ENCODE data around the gene EHD3. TPM values are rescaled to one million over a fixed set of nuclear protein-coding genes. Genes with fewer than 3 reads are reported as not detected.

Gene EHD3
- total RNA-seq, 1 experiment from 2014 or later, result 152 TPM

DNA sequence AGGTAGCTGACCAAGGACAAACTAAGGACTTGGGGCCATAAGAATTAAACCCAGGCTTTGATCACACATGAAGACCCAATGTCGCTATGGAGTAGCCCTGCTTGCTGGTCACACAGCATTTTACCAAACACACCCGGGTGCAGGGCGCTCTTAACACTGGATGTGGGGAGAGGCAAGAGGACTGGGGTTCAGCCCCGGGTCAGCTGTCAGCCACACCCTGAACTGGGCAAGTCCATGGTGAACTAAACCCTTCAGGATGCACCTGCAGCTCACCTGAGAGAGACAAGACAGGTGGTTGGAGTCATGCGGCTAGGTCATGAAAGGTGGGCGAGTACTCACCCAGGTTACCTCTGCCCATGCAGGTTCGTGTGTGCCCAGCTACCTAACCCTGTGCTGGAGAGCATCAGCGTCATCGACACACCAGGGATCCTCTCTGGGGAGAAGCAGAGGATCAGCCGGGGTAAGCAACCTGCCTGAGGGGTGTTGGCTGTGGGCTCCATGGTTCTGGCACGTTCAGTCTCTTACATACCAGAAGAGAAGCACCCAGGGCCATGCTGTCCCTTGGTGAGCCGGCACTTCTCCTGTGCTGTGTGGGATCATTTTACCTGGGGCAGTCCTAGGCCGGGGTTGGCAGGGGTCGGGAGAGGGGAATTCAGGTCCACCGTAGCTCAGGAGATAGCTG, 15.2 kb downstream of the EHD3 start:
- peak overlapping the region; percentile 24 for H3K4me2 ChIP-seq (ENCODE audit: low read depth, low read length, poor library complexity, severe bottlenecking)
- no peak overlapping the region for H2AFZ ChIP-seq (ENCODE audit: low read length)
- peak overlapping the region; percentile 23; the same call in 1 of the 2 replicates for H3K9ac ChIP-seq (ENCODE audit: low read length)
- peaks cover 36% of the 10 kb centered on the region for H3K79me2 ChIP-seq (ENCODE audit: low read length)
- H3K4me3 ChIP-seq (ENCODE audit: low read length), result no peak overlapping the region
- H3K27ac ChIP-seq (ENCODE audit: low read length), result peak overlapping the region; percentile 85
- H3K4me1 ChIP-seq (ENCODE audit: low read length), result peaks cover 95% of the 10 kb centered on the region
- H3K9me3 ChIP-seq (ENCODE audit: low read length), result no peaks in the 10 kb centered on the region
- peaks cover 63% of the 10 kb centered on the region for H3K36me3 ChIP-seq (ENCODE audit: insufficient read depth, low read length)
- DNase-seq, result peak; percentile 50
- peaks cover 27% of the 10 kb centered on the region for H4K20me1 ChIP-seq (ENCODE audit: insufficient read depth, low read depth, low read length)
- H3K9me2 ChIP-seq (replicated peaks; ENCODE audit: insufficient read depth, low read length), result no peaks in the 10 kb centered on the region
- no peaks in the 10 kb centered on the region for H3K27me3 ChIP-seq (ENCODE audit: low read length)

GRCh38 chr2:31251018-31251417, 17.1 kb downstream of the EHD3 start:
- H2AFZ ChIP-seq (ENCODE audit: low read length), result no peak overlapping the region
- peaks cover 99% of the 10 kb centered on the region for H3K4me1 ChIP-seq (ENCODE audit: low read length)
- no peaks in the 10 kb centered on the region for H3K9me3 ChIP-seq (ENCODE audit: low read length)
- no peaks in the 10 kb centered on the region for H3K9me2 ChIP-seq (replicated peaks; ENCODE audit: insufficient read depth, low read length)
- peaks cover 49% of the 10 kb centered on the region for H3K36me3 ChIP-seq (ENCODE audit: insufficient read depth, low read length)
- peak overlapping the region; percentile 98 for H3K27ac ChIP-seq (ENCODE audit: low read length)
- peak overlapping the region; percentile 86 for H3K4me2 ChIP-seq (ENCODE audit: low read depth, low read length, poor library complexity, severe bottlenecking)
- peaks cover 22% of the 10 kb centered on the region for H3K79me2 ChIP-seq (ENCODE audit: low read length)
- peaks cover 16% of the 10 kb centered on the region for H4K20me1 ChIP-seq (ENCODE audit: insufficient read depth, low read depth, low read length)
- peak overlapping the region; percentile 63 for H3K9ac ChIP-seq (ENCODE audit: low read length)
- H3K27me3 ChIP-seq (ENCODE audit: low read length), result no peaks in the 10 kb centered on the region
- DNase-seq, result peak; percentile 64
- H3K4me3 ChIP-seq (ENCODE audit: low read length), result peak overlapping the region; percentile 47; the same call in 1 of the 2 replicates

DNA sequence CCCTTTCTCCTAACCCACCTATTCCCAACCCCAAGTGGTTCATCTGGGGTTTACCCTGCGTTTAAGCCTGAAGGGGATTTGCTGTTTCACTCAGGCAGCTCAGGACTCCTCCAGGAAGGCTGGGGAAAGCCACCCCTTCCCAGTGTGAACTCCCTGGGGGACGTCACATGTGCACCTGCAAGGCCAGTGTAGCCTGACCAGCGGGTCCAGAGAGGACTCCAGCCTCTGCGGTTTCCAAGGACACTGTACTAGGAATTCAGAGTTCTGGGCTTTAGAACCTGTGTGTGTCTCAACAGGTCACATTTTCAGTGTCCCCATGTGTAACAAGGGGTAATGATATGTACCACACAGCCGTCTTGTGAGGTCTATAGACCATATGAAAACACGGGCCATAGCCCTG, 17.9 kb downstream of the EHD3 start:
- H3K36me3 ChIP-seq (ENCODE audit: insufficient read depth, low read length), result peaks cover 46% of the 10 kb centered on the region
- H2AFZ ChIP-seq (ENCODE audit: low read length), result no peak overlapping the region
- H3K4me1 ChIP-seq (ENCODE audit: low read length), result peaks cover 99% of the 10 kb centered on the region
- no peaks in the 10 kb centered on the region for H3K27me3 ChIP-seq (ENCODE audit: low read length)
- DNase-seq, result peak; percentile 70
- peak overlapping the region; percentile 98 for H3K27ac ChIP-seq (ENCODE audit: low read length)
- H3K9me3 ChIP-seq (ENCODE audit: low read length), result no peaks in the 10 kb centered on the region
- H4K20me1 ChIP-seq (ENCODE audit: insufficient read depth, low read depth, low read length), result peaks cover 16% of the 10 kb centered on the region
- peaks cover 16% of the 10 kb centered on the region for H3K79me2 ChIP-seq (ENCODE audit: low read length)
- peak overlapping the region; percentile 63 for H3K9ac ChIP-seq (ENCODE audit: low read length)
- H3K4me3 ChIP-seq (ENCODE audit: low read length), result peak overlapping the region; percentile 47; the same call in 1 of the 2 replicates
- no peaks in the 10 kb centered on the region for H3K9me2 ChIP-seq (replicated peaks; ENCODE audit: insufficient read depth, low read length)
- H3K4me2 ChIP-seq (ENCODE audit: low read depth, low read length, poor library complexity, severe bottlenecking), result peak overlapping the region; percentile 86

DNA sequence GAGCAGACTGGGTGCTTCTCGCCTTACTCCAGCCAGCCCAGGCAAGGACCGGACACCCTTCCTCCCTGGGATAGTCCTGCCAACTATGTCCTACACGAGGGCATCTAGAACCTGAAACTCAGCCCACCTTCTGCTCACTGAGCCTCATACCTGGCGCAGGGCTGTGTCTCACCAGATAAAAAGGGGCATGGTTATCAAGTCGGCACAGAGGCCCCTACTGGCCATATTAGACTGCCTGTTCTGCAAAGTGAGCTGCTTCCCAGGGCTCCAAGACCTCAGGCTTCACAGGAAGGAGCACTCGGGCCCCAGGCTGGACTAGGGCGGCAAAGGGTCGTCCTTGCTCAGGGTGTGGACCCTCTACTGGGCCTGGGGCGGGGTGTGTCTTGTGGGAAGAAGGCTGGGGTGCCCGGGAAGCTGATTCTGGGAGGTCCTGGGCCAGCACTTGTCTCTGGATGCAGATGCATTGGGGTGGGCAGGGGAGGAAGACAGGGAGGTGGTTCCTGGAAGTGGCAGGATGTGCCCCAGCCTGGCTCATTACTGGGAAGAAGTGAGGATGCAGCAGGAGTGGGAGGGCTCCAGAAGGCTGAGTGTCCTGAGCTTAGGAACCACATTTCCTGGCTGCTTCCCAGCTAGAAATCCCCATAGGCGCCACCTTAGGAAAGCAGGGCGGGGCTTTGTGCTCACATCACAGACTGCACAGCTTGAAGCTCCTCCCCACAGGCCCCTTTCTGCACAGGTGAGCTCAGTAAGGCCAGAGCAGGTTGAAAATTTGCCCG, 19.6 kb downstream of the EHD3 start:
- peaks cover 43% of the 10 kb centered on the region for H3K36me3 ChIP-seq (ENCODE audit: insufficient read depth, low read length)
- H3K27ac ChIP-seq (ENCODE audit: low read length), result peak overlapping the region; percentile 98
- H3K9me2 ChIP-seq (replicated peaks; ENCODE audit: insufficient read depth, low read length), result no peaks in the 10 kb centered on the region
- peak overlapping the region; percentile 78 for H3K9ac ChIP-seq (ENCODE audit: low read length)
- H3K4me2 ChIP-seq (ENCODE audit: low read depth, low read length, poor library complexity, severe bottlenecking), result peak overlapping the region; percentile 86
- H4K20me1 ChIP-seq (ENCODE audit: insufficient read depth, low read depth, low read length), result peaks cover 3% of the 10 kb centered on the region; the same call in 1 of the 2 replicates
- no peaks in the 10 kb centered on the region for H3K9me3 ChIP-seq (ENCODE audit: low read length)
- H3K4me3 ChIP-seq (ENCODE audit: low read length), result peak overlapping the region; percentile 66
- H3K79me2 ChIP-seq (ENCODE audit: low read length), result peaks cover 16% of the 10 kb centered on the region
- DNase-seq, result peak; percentile 76
- H2AFZ ChIP-seq (ENCODE audit: low read length), result no peak overlapping the region
- peaks cover 99% of the 10 kb centered on the region for H3K4me1 ChIP-seq (ENCODE audit: low read length)
- no peaks in the 10 kb centered on the region for H3K27me3 ChIP-seq (ENCODE audit: low read length)

DNA sequence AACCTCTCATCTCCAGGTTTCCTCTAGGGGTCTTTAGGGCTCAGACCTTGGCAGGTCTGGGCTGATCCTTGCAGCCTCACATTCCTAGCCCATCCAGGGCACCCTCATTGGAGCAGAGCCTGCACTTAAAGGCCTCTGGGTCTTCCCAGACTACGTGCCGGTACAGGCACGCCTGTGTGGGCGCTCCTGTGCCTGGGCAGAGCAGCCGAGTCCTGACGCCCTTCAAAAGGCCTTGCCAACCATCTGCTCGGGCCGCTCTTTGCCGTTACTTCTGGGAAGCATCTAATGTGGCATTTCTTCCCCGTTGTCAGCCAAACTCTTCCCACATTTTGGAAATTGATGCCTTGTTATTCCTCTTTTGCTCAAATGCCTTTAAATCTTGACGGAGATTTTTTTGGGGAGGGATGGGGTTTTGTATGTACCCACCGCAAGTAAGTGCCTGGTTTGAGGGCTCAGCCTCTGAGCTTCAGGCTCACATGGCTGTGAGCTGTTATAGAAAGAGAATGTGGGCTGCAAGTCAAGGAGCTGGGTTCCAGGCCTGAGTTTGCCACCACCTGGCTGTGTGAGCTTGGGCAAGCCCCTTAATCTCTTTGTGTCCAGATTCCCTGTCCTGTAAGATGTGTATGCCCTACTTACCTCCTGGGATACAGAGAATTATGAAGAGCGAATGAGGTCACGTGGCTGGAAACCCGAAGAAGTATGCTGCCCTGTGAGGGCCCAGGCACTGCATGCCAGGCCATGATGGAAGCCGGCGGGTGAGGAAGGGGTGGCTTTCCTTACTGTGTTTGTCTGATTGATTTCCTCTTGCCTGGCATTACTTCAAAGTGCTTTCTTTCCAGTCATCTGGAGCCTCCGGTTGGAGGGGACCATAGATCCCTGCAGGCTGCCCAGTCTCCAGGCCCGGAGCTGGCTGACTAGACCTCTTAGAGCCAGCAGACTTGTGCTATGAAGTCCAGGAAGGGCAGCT, 20.6 kb downstream of the EHD3 start:
- H3K9ac ChIP-seq (ENCODE audit: low read length), result peak overlapping the region; percentile 78
- no peak overlapping the region for H2AFZ ChIP-seq (ENCODE audit: low read length)
- DNase-seq, result peak; percentile 70

DNA sequence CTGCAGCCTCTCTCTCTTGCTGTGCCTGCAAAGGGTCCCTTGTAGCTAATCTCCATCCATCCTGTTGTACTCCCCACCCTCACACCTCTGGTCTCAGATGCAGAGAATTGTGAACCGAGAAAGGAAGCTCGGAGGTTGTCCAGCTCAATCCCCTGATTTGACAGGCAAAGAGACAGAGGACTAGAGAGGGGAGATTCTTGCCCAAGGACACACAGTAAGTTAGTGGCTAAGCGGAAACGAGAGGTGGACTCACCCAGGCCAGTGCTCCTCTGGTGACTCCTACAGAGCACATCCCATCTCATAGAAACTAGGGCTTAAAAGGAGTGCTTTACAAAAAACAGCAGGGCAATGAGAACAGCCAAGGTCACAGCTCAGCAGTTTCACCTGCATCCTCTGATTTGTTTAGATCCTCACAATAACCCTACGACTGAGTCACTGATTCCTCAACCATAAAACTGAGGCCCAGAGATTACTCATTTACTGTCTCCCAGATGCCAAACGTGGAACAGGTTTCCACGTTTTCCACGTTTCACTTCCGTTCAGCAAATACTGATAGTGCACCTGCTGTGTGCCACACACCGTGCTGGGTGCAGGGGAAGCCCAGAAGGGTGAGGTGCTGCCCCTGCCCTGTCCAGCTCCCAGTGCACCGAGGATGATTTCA, 22.1 kb downstream of the EHD3 start:
- Histone ChIP-seq H3K36me3 (ENCODE audit: insufficient read depth, low read length) (peaks cover 42% of the 10 kb centered on the region), H2AFZ (ENCODE audit: low read length) (no peak overlapping the region), H3K27ac (ENCODE audit: low read length) (peak overlapping the region; percentile 98), H3K9me3 (ENCODE audit: low read length) (no peaks in the 10 kb centered on the region), H3K27me3 (ENCODE audit: low read length) (no peaks in the 10 kb centered on the region), H3K4me2 (ENCODE audit: low read depth, low read length, poor library complexity, severe bottlenecking) (peak overlapping the region; percentile 86), H3K79me2 (ENCODE audit: low read length) (peaks cover 8% of the 10 kb centered on the region; the same call in 1 of the 2 replicates), H3K9ac (ENCODE audit: low read length) (peak overlapping the region; percentile 78), H4K20me1 (ENCODE audit: insufficient read depth, low read depth, low read length) (no peaks in the 10 kb centered on the region), H3K9me2 (replicated peaks; ENCODE audit: insufficient read depth, low read length) (no peaks in the 10 kb centered on the region), H3K4me1 (ENCODE audit: low read length) (peaks cover 100% of the 10 kb centered on the region), H3K4me3 (ENCODE audit: low read length) (peak overlapping the region; percentile 66)
- peak; percentile 96 for DNase-seq

More for the DNA sequence above, 20.6 kb downstream of the EHD3 start:
- H3K27me3 ChIP-seq (ENCODE audit: low read length), result no peaks in the 10 kb centered on the region
- peaks cover 99% of the 10 kb centered on the region for H3K4me1 ChIP-seq (ENCODE audit: low read length)
- peaks cover 10% of the 10 kb centered on the region; the same call in 1 of the 2 replicates for H3K79me2 ChIP-seq (ENCODE audit: low read length)
- H3K36me3 ChIP-seq (ENCODE audit: insufficient read depth, low read length), result peaks cover 42% of the 10 kb centered on the region
- H3K9me3 ChIP-seq (ENCODE audit: low read length), result no peaks in the 10 kb centered on the region
- peak overlapping the region; percentile 98 for H3K27ac ChIP-seq (ENCODE audit: low read length)
- H3K4me3 ChIP-seq (ENCODE audit: low read length), result peak overlapping the region; percentile 66
- peak overlapping the region; percentile 86 for H3K4me2 ChIP-seq (ENCODE audit: low read depth, low read length, poor library complexity, severe bottlenecking)
- H3K9me2 ChIP-seq (replicated peaks; ENCODE audit: insufficient read depth, low read length), result no peaks in the 10 kb centered on the region
- H4K20me1 ChIP-seq (ENCODE audit: insufficient read depth, low read depth, low read length), result no peaks in the 10 kb centered on the region

- Histone ChIP-seq H2AFZ (ENCODE audit: low read length) (no peak overlapping the region), H4K20me1 (ENCODE audit: insufficient read depth, low read depth, low read length) (no peaks in the 10 kb centered on the region), H3K27me3 (ENCODE audit: low read length) (no peaks in the 10 kb centered on the region), H3K4me2 (ENCODE audit: low read depth, low read length, poor library complexity, severe bottlenecking) (peak overlapping the region; percentile 74), H3K9me3 (ENCODE audit: low read length) (no peaks in the 10 kb centered on the region), H3K9ac (ENCODE audit: low read length) (peak overlapping the region; percentile 78), H3K36me3 (ENCODE audit: insufficient read depth, low read length) (peaks cover 41% of the 10 kb centered on the region), H3K4me3 (ENCODE audit: low read length) (peak overlapping the region; percentile 49), H3K9me2 (replicated peaks; ENCODE audit: insufficient read depth, low read length) (no peaks in the 10 kb centered on the region), H3K27ac (ENCODE audit: low read length) (peak overlapping the region; percentile 98), H3K79me2 (ENCODE audit: low read length) (0 out of 2 replicates have a peak, but pooled peaks cover 5% of the 10 kb centered on the region), H3K4me1 (ENCODE audit: low read length) (peaks cover 100% of the 10 kb centered on the region)
- peak; percentile 85 for DNase-seq
Observed at GRCh38 chr2:31256611-31257382, 22.8 kb downstream of the EHD3 start.
